Central memory CD4-positive, alpha-beta T cell (primary cell): ENCODE data around the gene TPI1.

Experiments
- DNase-seq: peaks from one replicate; pipeline ENCODE4 v3.0.0; 2022
- total RNA-seq, 3 experiments: gene quantifications; one replicate each; lab custom pipeline; 2026; lab: John Stamatoyannopoulos, UW

TPI1 gene
- total RNA-seq, result 129 to 904 (median 226) reads per million in 3 experiments

GRCh38 chr12:6867413-6868210 is at the start of gene TPI1:
Gene TPI1 (plus strand): TSS chr12:6867531. CDS start chr12:6867567, 36 bp downstream.
- peak; percentile 60 for DNase-seq

- no peak for DNase-seq
These were observed 49.6 kb upstream of the TPI1 start for GRCh38 chr12:6817662-6818157.

GRCh38 chr12:6818222-6818621 is 49.1 kb upstream of the TPI1 start:
- DNase-seq, result no peak

GRCh38 chr12:6818645-6819044 is 48.7 kb upstream of the TPI1 start:
- no peak for DNase-seq

- no peak for DNase-seq
These were observed 48.0 kb upstream of the TPI1 start for GRCh38 chr12:6819106-6820030.

GRCh38 chr12:6820166-6820565 is 47.2 kb upstream of the TPI1 start:
- DNase-seq, result no peak

GRCh38 chr12:6821591-6822425 is 45.5 kb upstream of the TPI1 start, which contains the start of gene GPR162:
Gene GPR162 (plus strand): TSS chr12:6821821. CDS start chr12:6823899, 2,078 bp downstream.
- no peak for DNase-seq

GRCh38 chr12:6822426-6823135 is 44.8 kb upstream of the TPI1 start:
- no peak for DNase-seq

- DNase-seq, result no peak
These were observed 43.9 kb upstream of the TPI1 start for GRCh38 chr12:6823182-6824084.

GRCh38 chr12:6824085-6824775 is 43.1 kb upstream of the TPI1 start:
- DNase-seq, result no peak

- no peak for DNase-seq
These were observed 42.4 kb upstream of the TPI1 start for GRCh38 chr12:6824901-6825381.

- peak; percentile 69 for DNase-seq
These were observed 41.8 kb upstream of the TPI1 start for GRCh38 chr12:6825398-6826124.

- DNase-seq, result no peak
These were observed 41.1 kb upstream of the TPI1 start for GRCh38 chr12:6826125-6826733.

- DNase-seq, result no peak
These were observed 40.4 kb upstream of the TPI1 start for GRCh38 chr12:6826734-6827436.

GRCh38 chr12:6827437-6827911 is 39.9 kb upstream of the TPI1 start:
- no peak for DNase-seq

GRCh38 chr12:6827982-6828780 is 39.1 kb upstream of the TPI1 start, which contains the start of gene P3H3:
Gene P3H3 (plus strand): TSS chr12:6828407. CDS start chr12:6828441, 34 bp downstream.
- DNase-seq, result peak; percentile 19
